ENCODE results near the gene COL27A1. TPM values are rescaled to one million over a fixed set of nuclear protein-coding genes. Genes with fewer than 3 reads are reported as not detected.

The COL27A1 gene
- total RNA-seq, 2 experiments from 2014 or later = 8.9 to 9.1 TPM

DNA sequence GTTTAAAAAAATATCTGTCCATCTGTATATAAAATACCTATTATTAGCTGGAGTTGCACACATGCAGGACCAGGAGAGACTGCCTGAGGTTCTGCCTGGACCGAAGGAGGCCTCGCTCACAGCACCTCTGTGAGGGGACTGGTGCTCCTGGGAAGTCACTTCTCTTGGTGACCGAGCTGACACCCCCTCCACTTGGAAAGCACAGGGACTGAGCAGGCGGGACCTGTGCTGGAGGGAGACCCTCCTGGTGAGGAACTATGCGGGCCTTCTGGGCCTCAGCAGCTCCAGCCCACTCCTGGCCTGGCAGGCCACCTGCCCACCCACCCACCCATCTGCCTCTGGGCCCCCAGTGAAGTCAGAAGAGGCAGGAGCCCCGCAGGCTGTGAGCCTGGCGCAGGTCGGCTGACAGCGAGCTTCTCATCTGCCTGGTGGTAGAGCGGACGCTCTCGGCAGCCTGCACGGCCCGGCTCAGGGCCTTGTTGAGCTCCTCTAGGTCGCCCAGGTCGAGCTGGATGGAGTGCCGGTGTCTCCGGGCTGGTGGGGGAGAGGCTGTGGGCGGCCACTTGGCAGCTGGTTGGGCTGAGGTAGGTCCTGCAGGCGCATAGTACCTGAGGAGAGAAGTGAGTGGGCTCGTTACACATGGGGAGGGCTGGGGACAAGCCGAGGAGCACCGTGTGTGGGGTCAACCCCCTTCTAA is 181.5 kb downstream of the COL27A1 start:
- peaks cover 3% of the 10 kb centered on the region for H3K4me1 Mint-ChIP-seq
- intact Hi-C loops (cut with DNase I, micrococcal nuclease) = loop anchor here in 1 of 2 experiments (5.0 kb wide), 2 partner anchors 155 to 170 kb away; partner anchors contain the start of gene WHRN
- no peak for ATAC-seq

GRCh38 chr9:114338187-114338586 is 182.8 kb downstream of the COL27A1 start:
- peaks cover 3% of the 10 kb centered on the region for H3K4me1 Mint-ChIP-seq
- H3K27ac Mint-ChIP-seq = peak overlapping the region; percentile 3
- CTCF ChIA-PET = interaction anchor here (0.6 to 3.2 kb wide), 8 partner anchors 13 to 315 kb away, joined by 3 to 34 read pairs (median 4); partner anchors contain the start of gene AKNA
- POLR2A ChIA-PET = no interaction called here
- H3K27me3 Mint-ChIP-seq = no peaks in the 10 kb centered on the region
- peaks cover 78% of the 10 kb centered on the region for H3K36me3 Mint-ChIP-seq (ENCODE audit: low read depth)
- peaks cover 2% of the 10 kb centered on the region for H3K9me3 Mint-ChIP-seq (ENCODE audit: low read depth)
- ATAC-seq = no peak
- H3K4me3 Mint-ChIP-seq = no peak overlapping the region
- intact Hi-C loops (cut with DNase I, micrococcal nuclease) = loop anchor here (2.0 to 5.0 kb wide), 3 partner anchors 47 to 169 kb away; partner anchors contain the start of gene WHRN (in 1 of the 2)
- DNase-seq = no peak

More for the DNA sequence above, 181.5 kb downstream of the COL27A1 start:
- DNase-seq = no peak
- Mint-ChIP-seq H3K27me3 (no peaks in the 10 kb centered on the region), H3K4me3 (no peak overlapping the region), H3K9me3 (ENCODE audit: low read depth) (peaks cover 2% of the 10 kb centered on the region), H3K27ac (peak overlapping the region; percentile 19), H3K36me3 (ENCODE audit: low read depth) (peaks cover 68% of the 10 kb centered on the region)
- ChIA-PET CTCF (interaction anchor here (1.0 to 1.3 kb wide), 2 partner anchors 69 to 316 kb away, joined by 3 to 6 read pairs; no protein-coding TSS in a partner anchor), POLR2A (interaction anchor here (0.6 to 1.1 kb wide), 2 partner anchors 49 to 53 kb away, joined by 3 read pairs; no protein-coding TSS in a partner anchor)

GRCh38 chr9:114339130-114339908 is 184.0 kb downstream of the COL27A1 start:
- ChIA-PET POLR2A (interaction anchor here (0.6 kb wide), 1 partner anchor 682 kb away, joined by 3 read pairs; no protein-coding TSS in a partner anchor), CTCF (interaction anchor here (0.6 to 3.2 kb wide), 14 partner anchors 8 to 655 kb away, joined by 3 to 34 read pairs (median 4); partner anchors contain the start of gene AKNA)
- DNase-seq (peak; percentile 74), ATAC-seq (peak; percentile 71)
- Mint-ChIP-seq H3K27ac (peak overlapping the region; percentile 51), H3K9me3 (ENCODE audit: low read depth) (peaks cover 2% of the 10 kb centered on the region), H3K4me3 (no peak overlapping the region), H3K36me3 (ENCODE audit: low read depth) (peaks cover 87% of the 10 kb centered on the region), H3K4me1 (peaks cover 3% of the 10 kb centered on the region), H3K27me3 (no peaks in the 10 kb centered on the region)
- intact Hi-C loops (cut with DNase I, micrococcal nuclease) = loop anchor here (1.0 to 5.0 kb wide), 5 partner anchors 45 to 314 kb away; partner anchors contain the start of gene WHRN (in 1 of the 2)

DNA sequence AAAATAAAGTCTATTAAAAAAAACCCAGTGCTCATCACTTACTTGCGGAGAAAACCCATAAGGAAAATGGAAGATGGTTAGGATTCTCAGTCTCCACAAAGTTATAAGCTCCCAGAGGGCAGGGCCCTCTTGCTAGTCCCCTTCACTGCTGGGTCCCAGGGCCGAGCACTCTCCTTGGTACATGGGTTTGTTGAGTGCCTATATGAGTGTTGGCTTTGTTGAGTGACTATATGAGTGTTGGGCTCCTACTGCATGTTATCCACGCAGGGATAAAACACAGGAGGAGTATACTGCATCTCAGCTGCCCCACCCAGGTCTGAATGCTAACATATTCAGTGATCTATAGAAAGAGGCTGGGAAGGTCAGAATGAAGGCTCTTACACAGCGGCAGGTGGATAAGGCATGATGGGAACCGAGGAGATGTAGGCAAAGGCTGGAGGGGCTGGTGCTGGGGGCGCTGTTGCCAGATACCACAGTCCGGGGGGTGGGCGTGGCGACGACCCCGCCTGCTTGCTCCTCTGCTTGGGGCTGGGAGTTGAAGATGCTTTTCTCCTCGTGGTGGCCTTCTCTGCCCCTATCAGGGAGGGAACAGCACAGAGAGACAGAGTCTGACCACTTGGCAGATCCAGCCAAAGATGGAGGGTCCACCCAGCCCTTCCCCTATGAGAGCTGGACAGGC is 186.0 kb downstream of the COL27A1 start:
- H3K27ac Mint-ChIP-seq = peak overlapping the region; percentile 0
- CTCF ChIA-PET = interaction anchor here (0.9 to 1.3 kb wide), 2 partner anchors 26 to 44 kb away, joined by 3 read pairs; no protein-coding TSS in a partner anchor
- POLR2A ChIA-PET = no interaction called here
- H3K4me1 Mint-ChIP-seq = peaks cover 3% of the 10 kb centered on the region
- no peaks in the 10 kb centered on the region for H3K27me3 Mint-ChIP-seq
- no peaks in the 10 kb centered on the region for H3K9me3 Mint-ChIP-seq (ENCODE audit: low read depth)
- ATAC-seq = no peak
- DNase-seq = no peak
- peaks cover 89% of the 10 kb centered on the region for H3K36me3 Mint-ChIP-seq (ENCODE audit: low read depth)
- no peak overlapping the region for H3K4me3 Mint-ChIP-seq
- intact Hi-C loops (cut with DNase I, micrococcal nuclease) = loop anchor here in 1 of 2 experiments (10.0 kb wide), 1 partner anchor 164 kb away; the partner anchor contains the start of gene WHRN

DNA sequence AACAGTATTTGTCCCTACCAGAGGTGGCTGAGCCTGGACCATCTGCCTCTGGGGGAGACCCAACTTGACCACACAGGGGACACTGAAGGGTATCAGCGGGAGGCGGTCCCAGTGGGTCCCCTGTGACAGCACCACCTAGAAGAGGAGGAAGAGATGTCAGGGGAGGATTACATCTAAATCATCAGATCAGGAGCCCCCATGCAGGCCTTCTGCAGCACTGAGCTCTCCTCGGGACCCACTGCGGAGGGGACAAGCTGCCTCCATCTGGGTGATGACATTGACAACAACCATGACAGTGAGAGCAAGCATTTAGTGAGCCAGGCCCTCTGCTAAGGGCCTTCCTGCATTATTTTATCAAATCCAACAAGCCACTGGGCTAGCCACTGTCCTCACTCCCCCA is 186.7 kb downstream of the COL27A1 start:
- ChIA-PET POLR2A (interaction anchor here (0.6 to 1.2 kb wide), 2 partner anchors 37 to 162 kb away, joined by 3 to 7 read pairs; no protein-coding TSS in a partner anchor), CTCF (interaction anchor here (0.7 to 1.0 kb wide), 3 partner anchors 21 to 49 kb away, joined by 3 to 4 read pairs (median 3); no protein-coding TSS in a partner anchor)
- Mint-ChIP-seq H3K9me3 (ENCODE audit: low read depth) (no peaks in the 10 kb centered on the region), H3K27ac (peak overlapping the region; percentile 47), H3K27me3 (no peaks in the 10 kb centered on the region), H3K36me3 (ENCODE audit: low read depth) (peaks cover 90% of the 10 kb centered on the region), H3K4me1 (peaks cover 8% of the 10 kb centered on the region), H3K4me3 (no peak overlapping the region)
- intact Hi-C loops (cut with DNase I, micrococcal nuclease) = loop anchor here in 1 of 2 experiments (10.0 kb wide), 1 partner anchor 163 kb away; the partner anchor contains the start of gene WHRN
- no peak for ATAC-seq
- no peak for DNase-seq

GRCh38 chr9:114342755-114343440 is 187.6 kb downstream of the COL27A1 start:
- Mint-ChIP-seq H3K9me3 (ENCODE audit: low read depth) (no peaks in the 10 kb centered on the region), H3K4me1 (peaks cover 14% of the 10 kb centered on the region), H3K27me3 (no peaks in the 10 kb centered on the region), H3K27ac (peak overlapping the region; percentile 18), H3K4me3 (no peak overlapping the region), H3K36me3 (ENCODE audit: low read depth) (peaks cover 88% of the 10 kb centered on the region)
- POLR2A ChIA-PET = interaction anchor here (1.2 kb wide), 1 partner anchor 161 kb away, joined by 7 read pairs; no protein-coding TSS in a partner anchor
- DNase-seq (no peak), ATAC-seq (no peak)
- intact Hi-C loops (cut with DNase I, micrococcal nuclease) = loop anchor here in 1 of 2 experiments (10.0 kb wide), 1 partner anchor 162 kb away; the partner anchor contains the start of gene WHRN
- CTCF ChIA-PET = interaction anchor here (1.0 kb wide), 1 partner anchor 20 kb away, joined by 3 read pairs; no protein-coding TSS in a partner anchor

DNA sequence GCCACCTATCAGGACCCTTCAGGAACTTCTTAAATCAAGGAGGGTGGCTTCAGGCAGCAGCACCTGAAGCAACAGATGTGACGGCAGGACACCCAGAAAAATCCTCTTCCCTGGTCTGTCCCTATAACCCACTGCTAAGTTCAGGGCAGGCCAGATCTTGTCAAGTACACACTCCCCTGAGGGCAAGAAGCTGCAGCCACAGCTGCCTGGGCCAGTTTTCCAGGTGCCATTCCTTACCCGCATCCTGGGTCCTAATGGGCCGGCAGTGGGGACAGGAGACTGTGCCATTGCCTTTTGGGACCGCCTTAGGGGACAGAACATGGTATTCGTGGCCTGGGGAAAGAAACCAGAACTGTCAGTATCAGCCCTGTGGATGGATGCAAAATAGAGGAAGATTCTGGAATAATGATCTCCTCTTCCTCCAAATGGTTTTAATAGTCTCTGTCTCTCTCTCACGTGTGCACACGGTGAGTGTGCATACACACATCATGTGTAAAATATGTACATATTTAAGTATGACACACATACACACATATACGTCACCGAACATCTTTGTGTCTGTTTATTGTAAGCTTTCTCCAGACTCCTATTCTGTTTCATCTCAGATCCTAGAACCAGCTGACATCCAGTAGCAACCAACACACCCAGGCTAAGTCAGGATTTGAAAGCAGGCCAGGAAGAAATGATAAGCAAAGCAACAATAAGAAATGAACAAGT is 188.3 kb downstream of the COL27A1 start:
- POLR2A ChIA-PET = interaction anchor here (1.2 kb wide), 1 partner anchor 161 kb away, joined by 7 read pairs; no protein-coding TSS in a partner anchor
- intact Hi-C loops (cut with DNase I, micrococcal nuclease) = loop anchor here in 1 of 2 experiments (10.0 kb wide), 1 partner anchor 161 kb away; the partner anchor contains the start of gene WHRN
- Mint-ChIP-seq H3K4me1 (peaks cover 21% of the 10 kb centered on the region), H3K27me3 (no peaks in the 10 kb centered on the region), H3K27ac (peak overlapping the region; percentile 18), H3K4me3 (no peak overlapping the region), H3K9me3 (ENCODE audit: low read depth) (no peaks in the 10 kb centered on the region), H3K36me3 (ENCODE audit: low read depth) (peaks cover 90% of the 10 kb centered on the region)
- ATAC-seq = no peak
- DNase-seq = no peak
- CTCF ChIA-PET = interaction anchor here (0.6 to 1.3 kb wide), 2 partner anchors 52 to 90 kb away, joined by 3 read pairs; no protein-coding TSS in a partner anchor

DNA sequence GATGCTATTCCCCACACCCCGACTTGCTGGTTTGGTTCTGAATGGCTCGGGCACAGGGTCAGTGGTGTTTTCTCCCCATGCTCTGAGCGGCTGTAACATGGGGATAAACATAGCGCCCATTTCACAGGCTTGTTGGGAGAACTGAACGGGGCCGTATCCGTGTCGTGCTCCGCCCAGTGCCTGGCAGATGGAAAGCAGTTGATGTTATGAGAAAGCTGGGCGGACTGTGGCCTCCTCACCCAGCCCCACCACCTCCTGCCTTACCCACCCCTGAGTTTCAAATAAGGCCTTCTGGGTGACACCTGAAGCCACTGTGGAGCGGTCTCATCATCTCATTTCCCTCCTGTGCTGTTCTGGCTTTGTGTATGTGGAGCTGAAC is 188.8 kb downstream of the COL27A1 start:
- ChIA-PET CTCF (interaction anchor here (0.6 to 1.3 kb wide), 2 partner anchors 51 to 60 kb away, joined by 3 read pairs; no protein-coding TSS in a partner anchor), POLR2A (no interaction called here)
- intact Hi-C loops (cut with DNase I, micrococcal nuclease) = loop anchor here in 1 of 2 experiments (10.0 kb wide), 1 partner anchor 161 kb away; the partner anchor contains the start of gene WHRN
- peak overlapping the region; percentile 43 for H3K27ac Mint-ChIP-seq
- no peak for DNase-seq
- no peak for ATAC-seq
- peaks cover 25% of the 10 kb centered on the region for H3K4me1 Mint-ChIP-seq
- H3K4me3 Mint-ChIP-seq = no peak overlapping the region
- no peaks in the 10 kb centered on the region for H3K9me3 Mint-ChIP-seq (ENCODE audit: low read depth)
- peaks cover 90% of the 10 kb centered on the region for H3K36me3 Mint-ChIP-seq (ENCODE audit: low read depth)
- H3K27me3 Mint-ChIP-seq = no peaks in the 10 kb centered on the region

DNA sequence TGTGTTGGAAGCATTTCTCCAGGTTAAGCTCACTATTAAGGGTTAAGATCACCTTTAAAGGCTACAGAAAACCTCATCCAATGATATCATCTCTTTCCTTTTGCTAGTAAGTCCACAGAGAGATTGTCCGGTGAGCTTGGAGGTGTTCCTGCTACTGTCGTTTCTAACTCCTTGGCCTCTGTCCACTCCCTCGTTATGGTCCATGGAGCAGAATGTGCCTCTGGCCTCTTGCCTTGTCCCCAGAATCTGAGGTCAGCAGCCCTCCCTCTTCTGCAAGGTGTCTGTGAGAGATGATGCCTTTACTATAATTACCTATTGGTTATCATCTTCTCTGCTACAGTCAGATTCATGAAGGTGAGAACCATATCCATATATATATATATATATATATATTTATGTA is 189.4 kb downstream of the COL27A1 start:
- CTCF ChIA-PET = interaction anchor here (0.6 to 1.3 kb wide), 3 partner anchors 24 to 60 kb away, joined by 3 read pairs; no protein-coding TSS in a partner anchor
- H3K27ac Mint-ChIP-seq = peak overlapping the region; percentile 43

More for the DNA sequence above, 189.4 kb downstream of the COL27A1 start:
- POLR2A ChIA-PET = no interaction called here
- Mint-ChIP-seq H3K36me3 (ENCODE audit: low read depth) (peaks cover 90% of the 10 kb centered on the region), H3K4me3 (no peak overlapping the region), H3K4me1 (peaks cover 29% of the 10 kb centered on the region), H3K27me3 (no peaks in the 10 kb centered on the region), H3K9me3 (ENCODE audit: low read depth) (no peaks in the 10 kb centered on the region)
- ATAC-seq (no peak), DNase-seq (no peak)
- intact Hi-C loops (cut with DNase I, micrococcal nuclease) = loop anchor here in 1 of 2 experiments (10.0 kb wide), 1 partner anchor 160 kb away; the partner anchor contains the start of gene WHRN
